ENCODE measurements around the gene PCP4L1. TPM values are rescaled to one million over a fixed set of nuclear protein-coding genes. Genes with fewer than 3 reads are reported as not detected.
"Not testable (repeated sequence)": the region's sequence is repeated elsewhere in the genome, so short reads cannot be mapped to it uniquely, and the experiment has no call there.

The PCP4L1 gene
- total RNA-seq, 1 donor from 2014 or later: not detected

DNA sequence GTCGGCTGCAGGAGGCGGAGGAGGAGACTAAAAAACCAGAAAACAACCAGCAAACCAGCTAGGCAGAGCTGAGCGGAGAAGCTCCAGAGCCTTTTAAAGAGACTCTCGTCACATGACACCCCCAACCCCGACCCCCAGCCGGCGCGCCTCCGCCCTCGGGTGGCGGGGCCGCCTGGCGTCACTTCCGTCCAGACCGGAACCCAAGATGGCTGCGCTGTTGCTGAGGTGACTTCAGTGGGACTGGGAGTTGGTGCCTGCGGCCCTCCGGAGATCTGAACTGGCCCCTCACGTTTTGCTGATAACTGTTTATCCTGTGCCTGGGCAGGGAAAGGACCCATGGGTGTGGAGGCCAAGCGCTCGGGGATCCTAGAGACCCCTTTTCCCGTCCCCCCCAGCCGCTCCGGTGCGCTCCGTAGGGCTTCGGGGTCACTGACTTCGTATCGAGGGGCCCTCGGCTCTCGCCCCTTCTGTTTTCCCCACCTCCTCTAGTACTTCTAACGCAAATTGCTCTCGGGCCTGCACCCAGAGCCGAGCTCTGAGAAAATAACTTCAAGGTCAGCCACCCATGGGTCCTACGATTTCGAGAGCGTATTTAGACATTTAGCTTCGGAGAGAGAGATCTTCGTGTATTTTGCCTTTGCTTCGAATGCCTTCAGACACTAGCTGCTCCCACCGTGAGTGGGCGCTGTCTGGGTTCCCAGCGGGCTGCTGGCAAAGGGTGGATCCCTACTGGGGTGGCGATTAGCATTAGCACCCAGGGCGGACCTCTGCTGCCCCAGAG is 55.8 kb downstream of the PCP4L1 start, which contains the start of gene SDHC:
Gene SDHC, plus strand, starts transcription at position 181 of the 781 bp plus-strand sequence. Its CDS starts 25 bp downstream, at position 206.
- DNase-seq (ENCODE audit: low read depth in 2 of 2): peak; percentile 91 to 95

DNA sequence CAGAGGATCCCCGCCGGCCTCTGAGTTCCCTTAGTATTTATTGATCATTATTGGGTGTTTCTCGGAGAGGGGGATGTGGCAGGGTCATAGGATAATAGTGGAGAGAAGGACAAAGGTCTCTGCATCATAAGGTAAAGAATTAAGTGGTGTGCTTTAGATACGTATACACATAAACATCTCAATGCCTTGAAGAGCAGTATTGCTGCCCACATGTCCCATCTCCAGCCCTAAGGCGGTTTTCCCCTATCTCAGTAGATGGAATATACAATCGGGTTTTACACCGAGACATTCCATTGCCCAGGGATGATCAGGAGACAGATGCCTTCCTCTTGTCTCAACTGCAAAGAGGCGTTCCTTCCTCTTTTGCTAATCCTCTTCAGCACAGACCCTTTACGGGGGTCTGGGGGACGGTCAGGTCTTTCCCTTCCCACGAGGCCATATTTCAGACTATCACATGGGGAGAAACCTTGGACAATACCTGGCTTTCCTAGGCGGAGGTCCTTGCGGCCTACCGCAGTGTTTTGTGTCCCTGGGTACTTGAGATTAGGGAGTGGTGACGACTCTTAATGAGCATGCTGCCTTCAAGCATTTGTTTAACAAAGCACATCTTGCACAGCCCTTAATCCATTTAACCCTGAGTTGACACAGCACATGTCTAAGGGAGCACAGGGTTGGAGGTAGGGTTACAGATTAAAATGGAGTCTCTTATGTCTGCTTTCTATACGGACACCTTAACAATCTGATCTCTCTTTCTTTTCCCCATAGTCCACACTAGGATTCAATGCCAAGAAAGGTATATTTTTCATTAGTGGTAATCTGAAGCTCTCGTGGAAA is 57.5 kb downstream of the PCP4L1 start:
- not testable (repeated sequence) for DNase-seq (ENCODE audit: low read depth in 2 of 2)

DNA sequence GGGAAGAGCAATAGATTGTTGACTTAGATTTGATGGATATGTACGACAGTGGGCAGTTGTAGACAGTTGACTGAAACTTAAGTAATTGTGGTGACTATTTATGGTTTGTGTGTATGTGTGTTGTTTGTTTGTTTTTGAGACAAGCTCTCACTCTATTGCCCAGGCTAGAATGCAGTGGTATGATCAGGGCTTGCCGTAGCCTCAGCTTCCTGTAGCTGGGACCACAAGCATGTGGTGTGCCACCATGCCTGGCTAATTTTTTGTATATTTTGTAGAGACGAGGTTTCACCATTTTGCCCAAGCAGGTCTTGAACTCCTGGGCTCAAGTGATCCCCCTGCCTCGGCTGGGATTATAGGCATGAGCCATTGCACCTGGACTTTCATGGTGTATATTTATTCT is 65.5 kb downstream of the PCP4L1 start:
- no peak for DNase-seq (ENCODE audit: low read depth in 2 of 2)

DNA sequence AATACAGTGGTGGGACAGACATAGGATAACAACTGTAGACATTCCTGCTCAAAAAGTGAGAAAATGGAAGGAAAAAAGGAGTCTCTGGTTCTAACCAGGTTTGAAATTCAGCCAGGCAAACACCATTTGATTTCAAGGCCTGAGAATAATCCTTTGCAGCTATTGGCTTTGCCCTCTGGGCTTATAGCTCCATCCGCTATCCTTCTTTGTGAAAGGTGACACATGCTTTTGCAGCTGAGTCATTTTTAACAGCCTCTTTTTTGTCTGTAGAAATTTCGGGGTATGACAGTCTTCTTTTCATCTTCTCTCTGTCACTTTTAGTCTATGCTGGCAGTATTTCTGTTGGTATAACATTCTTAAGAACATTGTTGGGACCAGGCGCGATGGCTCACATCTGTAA is 71.8 kb downstream of the PCP4L1 start:
- DNase-seq (ENCODE audit: low read depth in 2 of 2): no peak

DNA sequence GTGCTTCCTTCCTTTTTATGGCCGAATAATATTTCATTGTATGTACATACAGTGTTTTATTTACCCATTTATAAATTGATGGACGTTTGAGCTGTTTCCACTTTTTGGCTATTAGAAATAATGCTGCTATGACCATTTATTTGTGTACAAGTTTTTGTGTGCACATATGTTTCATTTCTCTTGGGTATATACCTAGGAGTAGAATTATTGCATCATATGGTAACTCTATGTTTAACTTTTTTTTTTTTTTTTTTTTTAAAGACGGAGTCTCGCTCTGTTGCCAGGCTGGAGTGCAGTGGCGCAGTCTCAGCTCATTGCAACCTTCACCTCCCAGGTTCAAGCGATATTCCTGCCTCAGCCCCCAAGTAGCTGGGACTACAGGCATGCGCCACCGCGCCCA is 74.6 kb downstream of the PCP4L1 start:
- no peak for DNase-seq (ENCODE audit: low read depth in 2 of 2)

Other genes starting within 250 kb of the PCP4L1 start
- 49.3 and 150 TPM in 2 replicates for gene F11R, start 237.6 kb upstream of the PCP4L1 start, total RNA-seq
- 1.7 and 7.1 TPM in 2 replicates for gene TSTD1, start 219.8 kb upstream of the PCP4L1 start, total RNA-seq
- 83.0 and 105 TPM in 2 replicates for gene USF1, start 212.8 kb upstream of the PCP4L1 start, total RNA-seq
- gene ARHGAP30, start 188.9 kb upstream of the PCP4L1 start, total RNA-seq: not detected in 2 replicates
- 0.44 TPM in 1 of 2 replicates, not detected in the other for gene NECTIN4, start 169.2 kb upstream of the PCP4L1 start, total RNA-seq
- gene KLHDC9, start 160.4 kb upstream of the PCP4L1 start, total RNA-seq: 0.65 and 0.99 TPM in 2 replicates
- gene PFDN2, start 140.7 kb upstream of the PCP4L1 start, total RNA-seq: 22.9 and 36.3 TPM in 2 replicates
- 9.6 and 13.1 TPM in 2 replicates for gene NIT1, start 140.6 kb upstream of the PCP4L1 start, total RNA-seq
- gene DEDD, start 126.1 kb upstream of the PCP4L1 start, total RNA-seq: 23.1 and 31.9 TPM in 2 replicates
- 111 and 133 TPM in 2 replicates for gene UFC1, start 104.8 kb upstream of the PCP4L1 start, total RNA-seq
- 2.8 and 4.6 TPM in 2 replicates for gene USP21, start 99.2 kb upstream of the PCP4L1 start, total RNA-seq
- gene PPOX, start 92.3 kb upstream of the PCP4L1 start, total RNA-seq: 13.3 and 16.1 TPM in 2 replicates
- 17.4 and 26.8 TPM in 2 replicates for gene B4GALT3, start 81.2 kb upstream of the PCP4L1 start, total RNA-seq
- gene ADAMTS4, start 59.7 kb upstream of the PCP4L1 start, total RNA-seq: 7.1 and 9.2 TPM in 2 replicates
- 130 and 147 TPM in 2 replicates for gene NDUFS2, start 56.4 kb upstream of the PCP4L1 start, total RNA-seq
- gene FCER1G, start 43.5 kb upstream of the PCP4L1 start, total RNA-seq: not detected in 2 replicates
- not detected in 2 replicates for gene APOA2, start 35.1 kb upstream of the PCP4L1 start, total RNA-seq
- 12.0 and 13.5 TPM in 2 replicates for gene TOMM40L, start 32.7 kb upstream of the PCP4L1 start, total RNA-seq
- not detected in 2 replicates for gene NR1I3, start 20.5 kb upstream of the PCP4L1 start, total RNA-seq
- 0.60 and 1.3 TPM in 2 replicates for gene MPZ, start 51.2 kb downstream of the PCP4L1 start, total RNA-seq
- gene SDHC, start 55.6 kb downstream of the PCP4L1 start, total RNA-seq: 10.9 and 13.3 TPM in 2 replicates
- gene CFAP126, start 109.1 kb downstream of the PCP4L1 start, total RNA-seq: not detected in 2 replicates
- 0.79 and 1.3 TPM in 2 replicates for gene FCGR2A, start 246.7 kb downstream of the PCP4L1 start, total RNA-seq